HG02840 (cell line): ENCODE measurements around the gene FYCO1.

ENCODE experiments used
- ATAC-seq: cut with Tn5 transposase; IDR thresholded peaks from one replicate; pipeline ENCODE4 v1.9.1; 2021; ENCODE audit warnings: mild to moderate bottlenecking, moderate library complexity, moderate number of reproducible peaks; ENCODE audit not compliant: unreplicated experiment, low FRiP score

The FYCO1 gene

DNA sequence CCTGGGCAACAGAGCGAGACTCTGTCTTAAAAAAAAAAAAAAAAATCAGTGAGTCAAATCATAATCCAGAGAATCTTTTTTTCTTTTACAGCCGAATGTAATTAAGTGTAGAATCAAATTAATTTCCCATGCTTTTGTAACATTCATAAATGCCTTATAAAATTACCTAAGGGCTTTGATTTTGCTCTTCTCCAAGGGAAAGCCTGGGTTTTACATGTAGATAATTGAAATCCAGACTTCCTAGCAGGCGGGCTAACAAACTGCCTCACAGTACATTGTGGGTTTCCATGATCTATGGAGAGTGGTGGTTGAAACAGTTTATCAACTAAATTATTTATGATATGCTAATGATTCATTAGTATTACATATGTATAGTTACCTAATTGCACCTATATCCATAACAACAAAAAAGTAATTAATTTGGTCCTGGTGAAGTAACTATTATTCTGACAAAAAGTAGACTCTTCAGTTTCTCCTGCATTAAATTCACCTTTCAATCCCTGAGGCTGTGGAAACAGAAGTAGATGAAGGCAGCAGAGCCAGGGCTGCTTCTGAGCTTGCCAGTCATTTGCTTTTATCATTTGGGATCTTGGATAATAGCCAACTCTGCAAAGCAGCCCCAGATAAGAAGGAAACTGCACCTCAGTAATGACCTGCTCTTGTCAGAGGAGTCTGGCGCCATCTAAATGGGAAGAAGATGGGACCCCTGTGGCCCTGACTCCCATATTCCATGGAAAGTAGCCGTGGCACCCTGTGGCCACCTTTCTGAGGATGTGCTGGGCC is 99.7 kb downstream of the FYCO1 start:
- ATAC-seq, result no peak

DNA sequence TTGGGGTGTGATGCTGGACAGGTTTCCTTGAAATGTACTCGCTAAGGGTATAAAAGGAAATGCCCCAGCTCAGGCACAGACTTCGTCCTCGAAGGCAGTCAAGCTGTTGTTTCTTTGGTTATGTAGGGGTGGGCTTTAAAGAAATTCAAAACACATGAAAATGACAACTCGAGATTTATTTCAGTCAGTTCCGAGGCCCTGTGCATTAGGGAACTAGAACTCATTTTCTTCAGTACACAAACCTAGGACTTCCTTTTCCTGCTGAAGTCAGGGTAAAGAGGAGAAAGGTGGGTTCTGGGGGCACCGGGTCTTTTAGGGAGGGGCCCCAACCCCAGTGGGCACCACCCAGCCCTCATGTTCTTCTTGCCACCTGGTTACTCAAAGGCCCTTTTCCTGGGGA is 101.6 kb downstream of the FYCO1 start:
- no peak for ATAC-seq

DNA sequence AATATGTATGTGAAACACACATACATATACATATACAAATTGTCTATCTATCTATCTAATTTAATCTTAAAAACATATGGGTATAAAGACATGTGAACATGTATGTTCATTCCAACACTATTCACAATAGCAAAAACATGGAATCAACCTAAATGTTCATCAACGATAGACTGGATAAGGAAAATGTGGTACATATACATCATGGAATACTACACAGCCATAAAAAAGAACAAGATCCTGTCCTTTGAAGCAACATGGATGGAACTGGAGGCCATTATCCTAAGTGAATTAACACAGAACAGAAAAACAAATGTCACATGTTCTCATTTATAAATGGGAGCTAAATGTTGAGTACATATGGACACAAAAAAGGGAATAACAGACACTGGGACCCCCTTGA is 103.5 kb downstream of the FYCO1 start:
- no peak for ATAC-seq

DNA sequence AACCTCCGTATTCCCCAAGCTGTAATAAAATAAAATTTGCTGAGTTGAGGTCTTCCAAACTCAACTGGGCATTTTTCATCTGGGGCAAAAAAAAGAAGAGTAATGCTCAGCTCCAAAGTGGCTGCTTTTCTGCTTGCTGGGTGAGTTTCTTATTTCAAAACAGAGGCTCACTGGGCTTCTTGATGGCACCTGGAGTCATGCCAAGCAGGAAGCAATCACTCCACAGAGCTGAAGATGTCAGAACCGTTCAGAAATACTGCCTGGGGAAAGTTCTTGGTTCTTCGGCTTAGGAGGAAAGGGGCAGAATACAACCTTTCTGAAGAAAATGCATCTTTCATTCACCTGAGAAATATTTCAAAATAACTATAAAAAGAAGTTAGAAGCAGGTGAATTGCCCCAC is 105.2 kb downstream of the FYCO1 start:
- no peak for ATAC-seq

DNA sequence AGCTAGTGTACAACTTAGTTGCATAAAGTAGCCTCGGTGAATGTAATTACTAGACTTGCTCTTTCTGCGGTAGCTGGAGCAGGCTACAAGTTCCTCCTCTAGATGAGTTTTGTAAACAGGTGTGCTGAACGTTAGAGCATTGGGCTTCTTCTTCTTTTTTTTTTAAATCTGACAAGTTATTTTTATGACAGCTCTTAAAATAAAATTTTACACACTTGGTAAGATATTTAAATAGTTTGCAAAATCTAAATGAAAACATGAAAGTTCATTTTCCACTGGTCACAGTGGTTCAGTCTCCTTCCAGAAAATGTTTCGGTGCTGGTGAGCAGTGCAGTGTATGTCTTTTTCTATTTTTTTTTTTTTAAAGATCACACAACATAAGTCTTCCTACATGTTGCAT is 106.3 kb downstream of the FYCO1 start:
- ATAC-seq, result no peak

DNA sequence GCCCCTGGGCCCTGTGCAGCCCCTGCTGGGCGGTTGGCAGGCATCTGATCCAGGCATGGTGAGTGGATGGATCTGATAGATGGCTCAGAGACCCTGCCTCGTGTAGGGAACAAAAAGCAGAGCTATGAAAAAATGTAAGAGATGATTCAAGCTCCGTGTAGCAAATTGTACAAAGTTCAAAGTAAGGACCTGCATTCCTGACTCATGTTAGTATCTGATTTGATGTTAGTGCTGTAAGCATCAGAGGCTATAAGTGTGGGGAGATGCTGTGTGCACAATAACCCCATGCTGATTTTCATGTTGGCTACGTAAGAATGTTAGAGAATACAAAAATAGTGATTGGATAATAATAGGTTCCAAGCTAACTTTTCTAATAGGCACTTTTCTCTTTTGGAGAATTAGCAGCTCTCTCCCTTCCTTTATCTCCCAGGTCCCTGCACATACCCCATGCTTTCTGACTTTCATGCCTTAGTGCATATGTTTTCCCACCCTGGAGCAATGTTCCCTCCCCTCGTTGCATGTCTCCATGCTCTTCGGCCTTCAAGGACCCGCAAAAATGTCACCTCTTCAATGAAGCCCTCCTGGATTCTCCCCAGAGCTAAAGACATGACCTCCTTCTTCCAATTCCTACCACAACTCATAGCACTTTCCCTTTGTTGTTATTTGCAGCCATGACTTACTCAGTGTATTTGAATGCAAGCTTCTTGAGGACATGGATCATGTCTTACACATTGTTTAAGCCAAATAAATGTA is 107.7 kb downstream of the FYCO1 start:
- ATAC-seq, result no peak

DNA sequence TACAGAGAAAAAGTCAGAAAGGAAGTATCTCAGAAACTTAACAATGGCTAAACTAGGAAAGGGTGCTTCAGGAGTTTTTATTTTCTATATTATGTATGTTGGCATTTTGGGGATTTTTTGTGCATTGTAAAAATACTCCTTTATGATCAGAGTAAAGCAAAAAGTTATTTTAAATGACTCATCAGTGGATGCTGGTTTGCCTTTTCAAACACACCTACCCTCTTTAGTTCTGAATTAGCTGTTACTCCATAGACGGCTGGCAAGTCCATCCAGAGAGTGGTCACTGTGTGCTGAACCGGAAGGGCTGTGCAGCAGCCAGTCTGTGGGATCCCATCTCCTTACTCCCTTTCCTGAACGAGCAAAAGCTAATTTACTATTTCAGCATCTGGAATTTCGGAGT is 108.3 kb downstream of the FYCO1 start:
- ATAC-seq, result no peak

DNA sequence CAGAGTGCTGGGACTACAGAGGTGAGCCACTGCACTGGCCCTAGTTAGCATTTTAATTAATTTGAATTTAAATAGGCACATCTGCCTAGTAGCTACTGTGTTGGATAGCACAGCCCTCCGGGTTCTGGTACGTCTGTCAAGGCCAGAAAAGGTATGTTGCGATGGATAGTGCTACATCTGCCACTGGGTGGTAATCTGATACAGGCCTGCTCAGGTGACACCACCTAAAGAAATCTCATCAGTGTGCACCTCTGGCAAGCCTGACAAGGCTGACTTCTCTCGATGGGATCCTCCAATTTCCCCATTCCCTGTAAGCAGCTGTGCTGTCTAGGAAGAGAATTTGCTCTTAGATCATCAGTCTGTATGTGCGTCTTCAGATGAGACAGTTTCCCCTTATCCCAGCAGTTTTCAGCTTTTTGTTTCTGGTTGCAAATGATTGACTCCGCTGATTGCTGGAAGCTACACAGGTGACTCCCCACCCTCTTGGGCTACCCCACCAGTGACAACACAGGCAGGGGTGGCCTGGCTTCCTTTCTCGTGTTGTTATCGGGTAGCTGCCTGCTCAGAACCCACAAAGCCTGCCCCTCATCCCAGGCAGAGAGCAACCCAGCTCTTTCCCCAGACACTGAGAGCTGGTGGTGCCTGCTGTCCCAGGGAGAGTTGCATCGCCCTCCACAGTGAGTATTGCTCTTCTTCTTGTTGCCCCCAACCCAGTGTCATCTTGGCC is 109.5 kb downstream of the FYCO1 start, which contains the start of gene CCR9:
Gene CCR9 (plus strand): TSS at position 565 of the 727 bp plus-strand sequence. CDS start 8,391 bp downstream, outside the sequence.
- no peak for ATAC-seq

DNA sequence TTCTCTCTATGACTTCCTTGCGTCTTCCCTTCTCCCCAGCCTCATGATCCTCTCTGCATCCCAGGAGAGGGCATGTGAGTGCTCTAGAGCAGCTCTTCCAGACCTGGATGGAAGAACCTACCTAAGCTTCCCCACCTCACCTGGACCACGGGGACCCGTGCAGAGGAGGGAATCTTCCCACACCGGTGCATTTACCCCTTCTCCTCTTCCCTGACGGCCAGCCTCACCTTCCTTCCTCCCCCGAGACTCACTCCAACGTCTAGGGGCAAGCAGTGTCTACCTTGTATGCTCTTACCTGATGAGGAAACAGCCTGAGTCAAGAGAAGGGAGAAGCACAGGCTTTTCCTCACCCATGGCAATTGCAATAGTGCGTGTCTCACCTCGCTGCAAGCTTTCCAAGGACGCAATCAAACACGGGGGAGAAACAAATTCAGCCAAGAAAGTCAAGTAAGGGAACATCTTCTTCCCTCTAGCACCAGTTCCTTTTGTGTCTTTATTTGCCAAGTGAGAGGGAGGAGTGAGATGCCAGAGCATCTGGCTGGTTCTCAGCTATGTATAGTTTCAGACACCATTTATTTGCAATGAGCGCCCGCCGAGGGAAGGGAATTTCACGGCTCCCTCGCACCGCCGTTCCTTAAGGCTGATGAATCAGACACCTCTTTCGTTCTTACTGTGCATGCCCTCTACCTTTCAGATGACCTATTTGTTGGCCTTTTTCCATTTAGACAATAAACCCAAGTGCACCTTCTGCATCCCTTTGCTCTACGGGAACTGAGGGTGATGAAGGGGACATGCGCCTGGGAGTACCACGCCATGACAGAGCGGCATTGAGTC is 111.0 kb downstream of the FYCO1 start:
- no peak for ATAC-seq

DNA sequence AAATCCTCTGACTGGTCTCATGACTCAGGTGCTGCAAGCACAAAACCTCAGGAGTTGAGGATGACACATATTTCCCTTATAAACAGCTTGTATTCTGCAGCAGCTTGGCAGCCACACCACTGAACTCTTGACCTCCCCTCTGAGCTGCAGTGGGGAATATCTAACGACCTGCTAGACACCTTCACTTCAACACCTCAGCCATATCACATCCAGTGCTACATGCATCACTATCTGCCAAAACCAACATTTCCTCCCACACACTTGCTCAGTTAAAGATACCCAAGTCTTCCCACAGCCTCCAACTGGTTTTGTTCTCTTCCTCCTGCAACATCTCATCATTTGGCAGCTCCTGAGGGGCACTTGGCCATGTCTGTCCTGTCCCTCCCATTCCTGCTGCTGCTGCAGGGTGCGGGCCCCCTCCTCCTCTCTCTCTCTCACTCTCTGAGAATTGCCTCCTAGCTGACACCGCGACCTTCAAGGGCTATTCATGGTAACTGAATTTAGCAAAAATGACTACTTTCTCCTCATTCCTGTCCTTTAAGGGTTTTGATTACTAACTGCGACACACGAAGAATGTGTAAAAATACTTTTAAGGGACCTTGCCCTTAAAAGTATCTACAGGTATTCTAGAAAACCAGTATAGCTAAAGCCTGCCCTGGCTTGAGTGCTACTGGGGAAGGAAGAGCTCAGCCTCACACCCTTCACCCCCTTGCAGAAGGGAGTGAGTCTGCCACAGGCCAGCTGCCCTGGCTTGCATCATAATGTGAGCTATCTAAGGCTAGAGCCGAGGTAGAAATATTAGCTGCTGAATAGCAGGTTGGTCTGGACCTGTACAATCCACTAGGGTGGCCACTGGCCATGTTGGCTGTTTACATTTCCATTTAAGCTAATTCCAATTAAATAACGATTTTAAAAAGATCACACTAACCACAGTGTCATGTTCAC is 114.3 kb downstream of the FYCO1 start:
- ATAC-seq, result no peak

DNA sequence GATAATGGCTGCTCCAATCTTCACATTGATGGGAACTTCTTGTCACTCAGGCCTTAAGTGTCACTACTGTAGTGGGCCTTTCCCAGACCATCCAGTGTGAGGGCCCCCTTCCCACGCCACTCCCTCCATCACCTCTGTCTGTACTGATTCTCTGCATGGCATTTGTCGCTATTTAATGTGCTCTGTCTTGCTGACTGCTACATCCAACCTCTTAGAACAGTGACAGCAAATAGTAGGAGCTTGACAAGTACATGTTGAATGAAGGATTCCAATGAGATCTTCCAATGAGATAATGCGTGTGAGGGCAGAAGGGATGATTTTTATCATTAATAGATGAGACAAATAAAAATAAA is 114.9 kb downstream of the FYCO1 start:
- ATAC-seq, result no peak

DNA sequence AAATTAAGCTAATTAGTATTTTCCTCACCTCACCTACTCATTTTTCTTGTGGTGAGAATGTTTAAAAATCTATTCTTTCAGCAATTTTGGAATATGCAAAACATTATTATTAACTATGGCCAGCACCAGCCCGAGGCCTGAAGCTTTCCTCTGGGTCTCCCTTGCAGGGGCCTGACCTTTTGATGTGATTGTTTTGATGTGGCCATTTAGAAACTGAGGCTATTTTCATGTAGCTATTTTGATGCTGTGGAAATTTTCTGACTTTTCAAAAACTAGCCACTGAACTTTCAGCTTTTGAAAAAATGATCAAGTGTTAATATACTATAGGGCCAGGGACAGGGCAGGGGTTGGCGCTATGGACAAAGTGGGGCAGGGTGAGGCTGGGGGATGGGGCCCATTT is 117.5 kb downstream of the FYCO1 start:
- ATAC-seq, result no peak

DNA sequence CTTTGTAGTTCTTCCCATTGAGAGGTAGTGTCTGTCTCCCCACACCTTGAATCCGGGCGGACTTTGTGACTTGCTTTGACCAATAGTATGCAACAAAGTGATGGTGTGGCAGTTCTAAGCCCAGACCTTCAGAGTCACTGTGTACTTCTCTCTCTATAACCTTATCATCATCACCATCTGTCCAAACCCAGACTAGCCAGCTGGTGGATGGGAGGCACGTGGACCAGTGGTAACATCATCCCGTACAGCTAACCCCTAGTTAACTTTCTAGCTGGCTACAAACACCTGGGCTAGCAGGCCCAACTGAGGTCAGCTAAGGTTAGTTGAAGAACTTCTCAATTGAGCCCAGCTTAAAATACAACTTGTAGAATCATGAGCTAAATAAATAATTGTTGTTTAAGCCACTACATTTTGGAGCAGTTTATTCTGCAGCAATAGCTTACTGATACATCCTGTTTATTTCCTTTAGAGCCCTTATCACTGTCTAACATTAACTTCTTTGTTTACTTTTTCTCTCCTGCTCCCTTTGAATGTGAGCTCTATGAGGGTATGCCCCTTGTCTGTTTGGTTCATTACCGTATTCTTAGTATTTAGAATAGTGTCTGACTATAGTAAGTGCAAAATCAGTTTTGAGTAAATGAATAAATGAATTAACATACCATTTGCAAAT is 120.8 kb downstream of the FYCO1 start:
- ATAC-seq, result no peak

DNA sequence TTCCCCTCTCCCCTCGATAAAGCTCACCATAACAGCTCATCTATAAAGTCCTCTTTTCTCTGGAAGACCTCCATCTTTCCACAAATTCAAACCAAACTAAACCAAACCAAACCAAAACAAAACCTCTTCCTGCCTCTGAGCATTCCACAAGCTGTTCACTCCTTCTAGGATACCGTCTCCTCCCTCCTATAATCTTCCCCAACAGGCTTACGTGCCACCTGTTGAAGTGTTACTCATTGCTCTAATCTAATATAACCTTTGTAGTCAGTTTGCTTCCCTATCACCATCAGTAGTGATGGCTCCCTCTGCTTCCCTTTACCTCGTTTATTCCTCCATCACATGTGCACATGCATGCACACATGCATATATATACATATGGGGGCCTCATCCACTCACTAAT is 122.0 kb downstream of the FYCO1 start:
- no peak for ATAC-seq

DNA sequence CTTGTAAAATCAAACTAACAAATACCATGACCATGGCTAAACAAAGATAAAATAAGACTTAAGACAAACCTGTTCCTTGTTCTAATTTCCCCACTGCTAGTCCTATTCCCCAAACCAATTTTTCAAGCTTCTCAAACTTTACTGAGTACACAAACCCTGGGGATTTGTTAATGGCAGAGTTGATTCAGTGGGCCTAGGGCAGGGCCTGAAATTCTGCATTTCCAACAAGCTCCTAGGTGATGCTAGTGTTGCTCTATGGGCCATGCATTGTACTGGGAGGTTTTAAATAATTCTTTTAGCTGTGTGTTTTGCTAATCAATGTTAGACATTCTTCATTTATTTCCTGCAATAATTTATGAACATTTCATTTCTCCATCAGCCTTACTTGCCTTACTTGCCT is 122.6 kb downstream of the FYCO1 start:
- ATAC-seq, result no peak

DNA sequence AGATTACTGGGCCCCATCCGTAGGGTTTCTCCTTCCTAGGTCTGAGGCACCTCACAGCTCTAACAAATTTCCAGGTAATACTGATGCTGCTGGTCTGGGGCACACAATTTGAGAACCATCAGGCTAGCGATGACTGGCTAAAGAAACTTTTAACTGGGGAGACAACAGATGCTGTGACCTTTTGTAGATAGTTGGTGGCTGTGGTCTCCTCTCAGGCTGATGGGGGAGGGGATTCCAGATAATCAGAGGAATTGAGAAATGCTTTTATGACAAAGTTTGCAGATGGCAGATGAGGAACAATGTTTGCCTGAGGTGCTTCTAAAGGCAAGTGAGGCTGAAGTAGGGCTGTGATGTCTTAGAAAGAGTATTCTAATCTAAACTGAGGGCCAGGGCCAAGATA is 123.1 kb downstream of the FYCO1 start:
- no peak for ATAC-seq

DNA sequence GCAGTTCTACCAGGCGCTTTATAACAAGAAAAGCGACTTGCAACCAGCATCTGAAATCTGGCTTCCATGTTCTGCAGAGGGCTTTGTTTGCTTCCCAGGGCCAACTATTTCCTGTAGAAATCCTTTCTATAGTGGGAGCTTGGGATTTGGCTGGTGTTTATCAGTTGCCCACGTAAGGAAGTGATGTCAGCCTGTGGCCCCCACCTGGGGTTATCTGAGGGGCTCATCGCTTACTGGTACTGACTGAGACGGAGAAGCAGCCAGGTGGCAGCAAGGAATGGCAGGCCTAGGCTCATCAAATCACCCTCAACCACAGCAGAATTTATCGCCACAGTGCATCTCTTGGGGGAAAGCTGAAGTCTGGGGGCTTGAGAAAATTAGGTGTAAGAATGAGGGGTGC is 123.8 kb downstream of the FYCO1 start:
- no peak for ATAC-seq

DNA sequence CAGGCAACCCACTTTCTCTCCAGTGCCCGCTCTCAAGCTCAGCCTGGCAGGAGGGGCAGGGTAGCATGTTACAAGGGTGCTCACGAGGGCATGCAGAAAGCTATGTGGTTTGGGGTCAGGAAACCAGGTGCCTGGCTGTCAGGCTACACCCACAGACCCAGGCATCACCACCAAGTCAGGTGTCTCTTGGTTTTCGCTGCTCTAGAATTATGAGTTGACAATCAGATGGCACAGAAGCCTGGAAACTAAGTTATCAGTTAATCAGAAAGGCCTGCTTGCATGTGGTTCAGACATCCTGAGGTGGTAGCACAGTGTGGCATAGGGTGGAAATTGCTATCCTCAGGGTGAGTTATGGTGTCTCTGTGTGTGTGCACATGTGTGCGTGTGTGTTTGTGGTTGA is 125.5 kb downstream of the FYCO1 start:
- no peak for ATAC-seq

DNA sequence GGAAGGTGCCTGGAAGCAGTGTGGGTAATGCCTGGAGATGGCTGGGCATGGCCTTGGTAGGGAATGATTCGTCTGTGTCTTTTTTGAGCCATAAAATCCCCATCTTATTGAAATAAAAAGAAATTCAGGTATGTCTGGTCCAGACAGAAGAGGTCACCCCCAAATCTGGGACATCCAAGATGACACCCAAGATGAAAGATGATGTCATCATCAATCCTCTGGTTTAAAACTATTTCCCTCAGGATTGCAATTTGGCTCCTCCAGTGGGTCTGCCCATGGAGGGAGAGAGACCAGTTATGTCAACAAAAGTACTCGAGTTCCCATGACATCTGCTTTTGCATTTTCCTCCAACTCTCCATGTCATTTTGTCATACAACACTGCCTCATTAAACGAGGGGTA is 126.0 kb downstream of the FYCO1 start:
- ATAC-seq, result no peak
